Measurements from ENCODE around the gene CDC26.

DNA sequence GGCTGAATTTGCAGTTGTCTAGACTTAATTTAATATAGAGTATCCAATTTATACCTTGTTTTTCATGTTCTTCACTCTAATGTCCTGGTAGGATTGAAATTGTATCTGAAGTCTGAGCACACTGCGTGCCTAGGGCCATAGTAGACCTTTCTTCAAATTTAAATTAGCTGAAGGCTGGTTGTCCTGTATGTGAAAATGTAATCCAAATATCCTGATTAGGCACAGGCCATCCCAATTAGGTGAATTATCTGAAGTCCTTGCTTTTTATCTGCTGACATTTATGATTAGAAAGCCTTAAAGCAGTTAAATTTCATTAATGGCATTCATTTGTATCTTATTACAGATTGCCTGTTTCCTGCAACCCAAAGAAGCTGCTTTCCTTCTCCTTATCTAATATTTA lies 20.4 kb downstream of the CDC26 start:
- TF ChIP-seq, protein P1, sequence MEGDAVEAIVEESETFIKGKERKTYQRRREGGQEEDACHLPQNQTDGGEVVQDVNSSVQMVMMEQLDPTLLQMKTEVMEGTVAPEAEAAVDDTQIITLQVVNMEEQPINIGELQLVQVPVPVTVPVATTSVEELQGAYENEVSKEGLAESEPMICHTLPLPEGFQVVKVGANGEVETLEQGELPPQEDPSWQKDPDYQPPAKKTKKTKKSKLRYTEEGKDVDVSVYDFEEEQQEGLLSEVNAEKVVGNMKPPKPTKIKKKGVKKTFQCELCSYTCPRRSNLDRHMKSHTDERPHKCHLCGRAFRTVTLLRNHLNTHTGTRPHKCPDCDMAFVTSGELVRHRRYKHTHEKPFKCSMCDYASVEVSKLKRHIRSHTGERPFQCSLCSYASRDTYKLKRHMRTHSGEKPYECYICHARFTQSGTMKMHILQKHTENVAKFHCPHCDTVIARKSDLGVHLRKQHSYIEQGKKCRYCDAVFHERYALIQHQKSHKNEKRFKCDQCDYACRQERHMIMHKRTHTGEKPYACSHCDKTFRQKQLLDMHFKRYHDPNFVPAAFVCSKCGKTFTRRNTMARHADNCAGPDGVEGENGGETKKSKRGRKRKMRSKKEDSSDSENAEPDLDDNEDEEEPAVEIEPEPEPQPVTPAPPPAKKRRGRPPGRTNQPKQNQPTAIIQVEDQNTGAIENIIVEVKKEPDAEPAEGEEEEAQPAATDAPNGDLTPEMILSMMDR (conservative IDR thresholded peaks at IDR 0.05; ENCODE audit: low read depth, low read length): no peak
- TF ChIP-seq EZH2 (IDR thresholded peaks at IDR 0.05; ENCODE audit: borderline replicate concordance, low read depth, low read length, poor library complexity, severe bottlenecking): no peak

Measured in A673 (cell line).